HCT116 (cell line): ENCODE data around the gene PDE4D. TPM values are rescaled to one million over a fixed set of nuclear protein-coding genes. Genes with fewer than 3 reads are reported as not detected.

ENCODE experiments used
- ATAC-seq: fragments of 200-7000 bp; cut with Tn5 transposase; 2 replicates; pipeline ENCODE4 v1.9.1; 2020; ENCODE audit warnings: mild to moderate bottlenecking, moderate library complexity
- BruUV-seq: library from RNA; stranded (reverse); fragments of 400-500 nt; replicated peaks from 2 replicates; lab custom pipeline; 2021; lab: Mats Ljungman, UMichigan
- CTCF ChIA-PET: fragments of 300-600 bp; sonication (Branson Sonifier 250); formaldehyde crosslinking; loops from one replicate; lab custom pipeline; 2021; ENCODE audit warnings: antibody characterized with exemption; lab: Charles Lee
- POLR2A ChIA-PET: fragments of 300-600, 350-600 bp; sonication (Branson Sonifier 250); formaldehyde crosslinking; loops from one replicate; lab custom pipeline; 2021; ENCODE audit warnings: antibody characterized with exemption; lab: Charles Lee
- RAD21 ChIA-PET, 2 experiments: fragments of 300-600 bp; sonication (Branson Sonifier 250); formaldehyde crosslinking; loops; one replicate each; lab custom pipeline; 2023; ENCODE audit warnings: low total read pairs in 2 of 2; ENCODE audit not compliant: uncharacterized antibody in 2 of 2, unreplicated experiment in 2 of 2, low non-redundant PET in 1 of 2; lab: Charles Lee
- DNase-seq: peaks from one replicate; pipeline ENCODE4 v3.0.0-alpha.2; 2010; ENCODE audit warnings: low read depth, low spot score
- H2AFZ ChIP-seq: fragments of 200-600 bp; shearing (Covaris generic), sonication (generic); 2 replicates; pipeline ENCODE4 v1.6.1; 2017; ENCODE audit warnings: low read depth, mixed run types, mixed read lengths, antibody characterized with exemption, low read length; ENCODE audit not compliant: poor library complexity, severe bottlenecking
- H3K27ac ChIP-seq: 2 replicates; pipeline ENCODE4 v1.5.1; 2012; ENCODE audit warnings: low read depth, low read length
- H3K27me3 ChIP-seq: fragments of 200-600 bp; sonication (generic); 2 replicates; pipeline ENCODE4 v1.6.1; 2016; ENCODE audit warnings: mixed run types, low read length, mixed read lengths; ENCODE audit not compliant: insufficient read depth
- H3K36me3 ChIP-seq, 2 experiments: fragments of 200-500 bp in 1 of 2; fragments of 200-600 bp in 1 of 2; sonication (Bioruptor generic) in 1 of 2; sonication (generic) in 1 of 2; 2 replicates each; pipeline versions ENCODE4 v1.5.1 to v1.6.1; 2014 to 2016; ENCODE audit warnings: low read length in 2 of 2, inconsistent platforms in 1 of 2, mixed read lengths in 1 of 2, mixed run types in 1 of 2; ENCODE audit not compliant: insufficient read depth in 2 of 2, control insufficient read depth in 1 of 2
- H3K4me1 ChIP-seq, 2 experiments: fragments of 200-600 bp in 1 of 2; sonication (generic) in 1 of 2; 2 replicates each; pipeline versions ENCODE4 v1.5.1 to v1.6.1; 2012 to 2017; ENCODE audit warnings: low read length in 2 of 2, inconsistent platforms in 1 of 2, mild to moderate bottlenecking in 1 of 2, mixed read lengths in 1 of 2, mixed run types in 1 of 2, moderate library complexity in 1 of 2; ENCODE audit not compliant: insufficient read depth in 2 of 2, control insufficient read depth in 1 of 2
- H3K4me2 ChIP-seq: fragments of 200-600 bp; sonication (generic); 2 replicates; pipeline ENCODE4 v1.6.1; 2017; ENCODE audit warnings: mixed run types, low read length, mixed read lengths
- H3K4me3 ChIP-seq, 2 experiments: fragments of 200-600 bp in 1 of 2; sonication (generic) in 1 of 2; replicated peaks in 1 of 2; 2 replicates each; pipeline ENCODE4 v1.5.1; 2011 to 2016; ENCODE audit warnings: low read length in 2 of 2, control low read depth in 1 of 2, low read depth in 1 of 2, mild to moderate bottlenecking in 1 of 2, mixed read lengths in 1 of 2, mixed run types in 1 of 2
- H3K79me2 ChIP-seq: fragments of 200-600 bp; sonication (generic); 2 replicates; pipeline ENCODE4 v1.6.1; 2017; ENCODE audit warnings: mild to moderate bottlenecking, mixed run types, low read length, moderate library complexity, mixed read lengths; ENCODE audit not compliant: insufficient read depth
- H3K9ac ChIP-seq: fragments of 200-600 bp; sonication (generic); 2 replicates; pipeline ENCODE4 v1.6.1; 2016; ENCODE audit warnings: low read length, mixed read lengths
- H3K9me2 ChIP-seq: fragments of 200-600 bp; sonication (generic), shearing (Covaris generic); 2 replicates; pipeline ENCODE4 v1.6.1; 2017; ENCODE audit warnings: mixed run types, mild to moderate bottlenecking, moderate library complexity; ENCODE audit not compliant: insufficient read depth
- H3K9me3 ChIP-seq, 2 experiments: fragments of 200-500 bp in 1 of 2; fragments of 200-600 bp in 1 of 2; sonication (Bioruptor generic) in 1 of 2; sonication (generic) in 1 of 2; 2 replicates each; pipeline ENCODE4 v1.6.1; 2014 to 2017; ENCODE audit warnings: low read length in 2 of 2, mixed read lengths in 2 of 2, inconsistent platforms in 1 of 2, low read depth in 1 of 2, mild to moderate bottlenecking in 1 of 2, mixed run types in 1 of 2, moderate library complexity in 1 of 2; ENCODE audit not compliant: control insufficient read depth in 1 of 2, insufficient read depth in 1 of 2
- H4K20me1 ChIP-seq: fragments of 200-600 bp; sonication (generic), shearing (Covaris generic); 2 replicates; pipeline ENCODE4 v1.6.1; 2017; ENCODE audit warnings: mixed run types, mild to moderate bottlenecking, moderate library complexity; ENCODE audit not compliant: insufficient read depth
- JUND ChIP-seq: IDR thresholded peaks from 2 replicates; pipeline ENCODE4 v1.6.1; 2012
- POLR2A ChIP-seq: IDR thresholded peaks from 2 replicates; pipeline ENCODE4 v1.7.0; 2011; ENCODE audit warnings: borderline replicate concordance; ENCODE audit not compliant: insufficient read depth, insufficient read length; ENCODE audit errors: extremely low read depth
- SP1 ChIP-seq: IDR thresholded peaks from 2 replicates; pipeline ENCODE4 v1.6.1; 2012; ENCODE audit warnings: low read depth
- TCF7L2 ChIP-seq: IDR thresholded peaks from 2 replicates; pipeline ENCODE4 v1.7.0; 2011; ENCODE audit warnings: borderline replicate concordance, inconsistent platforms; ENCODE audit not compliant: insufficient read depth, insufficient read length; ENCODE audit errors: extremely low read depth
- intact Hi-C: fragments of 100-400 bp; cut with micrococcal nuclease; formaldehyde crosslinking; loops from 2 replicates; pipeline ENCODE4 v1.10.0; 2022
- total RNA-seq: library from RNA; stranded (reverse); gene quantifications from one replicate; pipeline ENCODE4 v1.2.1, GENCODE V29; 2021; ENCODE audit not compliant: unreplicated experiment
- TF ChIP-seq, protein P1 (sequence below): IDR thresholded peaks from 2 replicates; pipeline ENCODE4 v1.6.1; 2012; ENCODE audit warnings: low read depth
- TF ChIP-seq, protein P2 (sequence below): IDR thresholded peaks from 2 replicates; pipeline ENCODE4 v1.6.1; 2011; ENCODE audit warnings: mild to moderate bottlenecking, low read length, moderate library complexity; ENCODE audit not compliant: insufficient replicate concordance; ENCODE audit errors: extremely low read depth
- TF ChIP-seq, protein P3 (sequence below): IDR thresholded peaks from 2 replicates; pipeline ENCODE4 v1.6.1; 2012

Gene PDE4D
- total RNA-seq, 1 experiment from 2014 or later: 1.1 TPM

DNA sequence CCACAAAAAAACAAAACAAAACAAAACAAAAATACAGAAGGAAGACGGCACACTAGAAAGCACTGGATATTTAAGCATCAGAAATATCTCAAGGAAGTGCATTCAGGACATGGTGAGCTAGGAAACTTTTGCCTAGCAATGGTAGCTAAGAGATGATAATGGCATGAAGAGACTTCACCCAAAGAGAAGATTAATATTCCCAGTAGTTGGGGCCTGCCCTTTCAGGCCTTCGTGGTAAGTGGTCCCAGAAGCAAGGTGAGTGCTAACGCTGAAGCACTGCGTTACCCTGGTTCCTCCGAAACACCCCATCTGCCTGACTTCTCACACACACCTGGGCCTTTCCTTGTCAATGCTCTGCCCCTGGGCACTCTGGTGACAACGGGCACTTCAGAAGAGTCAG lies 725.5 kb downstream of the PDE4D start:
- TF ChIP-seq JUND (no peak), SP1 (no peak), TCF7L2 (no peak), POLR2A (no peak)
- TF ChIP-seq, protein P1, sequence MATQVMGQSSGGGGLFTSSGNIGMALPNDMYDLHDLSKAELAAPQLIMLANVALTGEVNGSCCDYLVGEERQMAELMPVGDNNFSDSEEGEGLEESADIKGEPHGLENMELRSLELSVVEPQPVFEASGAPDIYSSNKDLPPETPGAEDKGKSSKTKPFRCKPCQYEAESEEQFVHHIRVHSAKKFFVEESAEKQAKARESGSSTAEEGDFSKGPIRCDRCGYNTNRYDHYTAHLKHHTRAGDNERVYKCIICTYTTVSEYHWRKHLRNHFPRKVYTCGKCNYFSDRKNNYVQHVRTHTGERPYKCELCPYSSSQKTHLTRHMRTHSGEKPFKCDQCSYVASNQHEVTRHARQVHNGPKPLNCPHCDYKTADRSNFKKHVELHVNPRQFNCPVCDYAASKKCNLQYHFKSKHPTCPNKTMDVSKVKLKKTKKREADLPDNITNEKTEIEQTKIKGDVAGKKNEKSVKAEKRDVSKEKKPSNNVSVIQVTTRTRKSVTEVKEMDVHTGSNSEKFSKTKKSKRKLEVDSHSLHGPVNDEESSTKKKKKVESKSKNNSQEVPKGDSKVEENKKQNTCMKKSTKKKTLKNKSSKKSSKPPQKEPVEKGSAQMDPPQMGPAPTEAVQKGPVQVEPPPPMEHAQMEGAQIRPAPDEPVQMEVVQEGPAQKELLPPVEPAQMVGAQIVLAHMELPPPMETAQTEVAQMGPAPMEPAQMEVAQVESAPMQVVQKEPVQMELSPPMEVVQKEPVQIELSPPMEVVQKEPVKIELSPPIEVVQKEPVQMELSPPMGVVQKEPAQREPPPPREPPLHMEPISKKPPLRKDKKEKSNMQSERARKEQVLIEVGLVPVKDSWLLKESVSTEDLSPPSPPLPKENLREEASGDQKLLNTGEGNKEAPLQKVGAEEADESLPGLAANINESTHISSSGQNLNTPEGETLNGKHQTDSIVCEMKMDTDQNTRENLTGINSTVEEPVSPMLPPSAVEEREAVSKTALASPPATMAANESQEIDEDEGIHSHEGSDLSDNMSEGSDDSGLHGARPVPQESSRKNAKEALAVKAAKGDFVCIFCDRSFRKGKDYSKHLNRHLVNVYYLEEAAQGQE: no peak
- TF ChIP-seq, protein P2, sequence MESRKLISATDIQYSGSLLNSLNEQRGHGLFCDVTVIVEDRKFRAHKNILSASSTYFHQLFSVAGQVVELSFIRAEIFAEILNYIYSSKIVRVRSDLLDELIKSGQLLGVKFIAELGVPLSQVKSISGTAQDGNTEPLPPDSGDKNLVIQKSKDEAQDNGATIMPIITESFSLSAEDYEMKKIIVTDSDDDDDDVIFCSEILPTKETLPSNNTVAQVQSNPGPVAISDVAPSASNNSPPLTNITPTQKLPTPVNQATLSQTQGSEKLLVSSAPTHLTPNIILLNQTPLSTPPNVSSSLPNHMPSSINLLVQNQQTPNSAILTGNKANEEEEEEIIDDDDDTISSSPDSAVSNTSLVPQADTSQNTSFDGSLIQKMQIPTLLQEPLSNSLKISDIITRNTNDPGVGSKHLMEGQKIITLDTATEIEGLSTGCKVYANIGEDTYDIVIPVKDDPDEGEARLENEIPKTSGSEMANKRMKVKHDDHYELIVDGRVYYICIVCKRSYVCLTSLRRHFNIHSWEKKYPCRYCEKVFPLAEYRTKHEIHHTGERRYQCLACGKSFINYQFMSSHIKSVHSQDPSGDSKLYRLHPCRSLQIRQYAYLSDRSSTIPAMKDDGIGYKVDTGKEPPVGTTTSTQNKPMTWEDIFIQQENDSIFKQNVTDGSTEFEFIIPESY: no peak
- TF ChIP-seq, protein P3, sequence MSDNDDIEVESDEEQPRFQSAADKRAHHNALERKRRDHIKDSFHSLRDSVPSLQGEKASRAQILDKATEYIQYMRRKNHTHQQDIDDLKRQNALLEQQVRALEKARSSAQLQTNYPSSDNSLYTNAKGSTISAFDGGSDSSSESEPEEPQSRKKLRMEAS: no peak
- no peak for ATAC-seq
- no peak overlapping the region for H3K4me3 ChIP-seq
- ChIA-PET RAD21 (no interaction called here), POLR2A (no interaction called here), CTCF (no interaction called here)
- H2AFZ ChIP-seq: no peak overlapping the region
- H3K4me2 ChIP-seq: no peak overlapping the region
- intact Hi-C loops: no loop called here
- no peaks in the 10 kb centered on the region; the same call in 1 of the 2 replicates for H4K20me1 ChIP-seq
- H3K79me2 ChIP-seq: no peaks in the 10 kb centered on the region
- no peak for DNase-seq
- no peak overlapping the region for H3K9ac ChIP-seq
- no peaks in the 10 kb centered on the region for H3K4me1 ChIP-seq
- H3K9me3 ChIP-seq: no peaks in the 10 kb centered on the region
- peaks cover 10% of the 10 kb centered on the region; the same call in 1 of the 2 replicates for H3K27me3 ChIP-seq
- no peaks in the 10 kb centered on the region for H3K9me2 ChIP-seq
- no TSS peak for BruUV-seq
- H3K36me3 ChIP-seq: no peaks in the 10 kb centered on the region
- H3K27ac ChIP-seq: no peak overlapping the region
